ENCODE results near the gene GLRA2.

DNA sequence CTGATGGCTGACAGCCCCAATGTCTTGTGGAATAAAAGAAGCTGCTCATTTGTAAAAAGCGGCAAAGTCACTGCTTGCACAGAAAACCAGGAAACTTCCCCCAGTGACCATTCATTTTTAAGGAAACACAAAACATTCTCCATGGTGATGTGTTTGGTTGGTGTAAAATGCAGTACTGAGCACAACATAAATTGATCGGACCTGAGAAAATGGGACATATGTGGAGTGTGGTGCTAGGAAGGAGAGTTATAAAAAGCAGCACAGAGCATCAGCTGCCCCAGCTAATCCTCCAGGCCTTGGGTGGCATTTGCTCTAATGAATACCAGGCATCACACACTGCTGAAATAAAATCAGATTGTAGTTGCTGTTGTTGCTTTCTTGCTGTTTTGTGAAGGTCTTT, 55.2 kb downstream of the GLRA2 start:
- TF ChIP-seq, protein P1, sequence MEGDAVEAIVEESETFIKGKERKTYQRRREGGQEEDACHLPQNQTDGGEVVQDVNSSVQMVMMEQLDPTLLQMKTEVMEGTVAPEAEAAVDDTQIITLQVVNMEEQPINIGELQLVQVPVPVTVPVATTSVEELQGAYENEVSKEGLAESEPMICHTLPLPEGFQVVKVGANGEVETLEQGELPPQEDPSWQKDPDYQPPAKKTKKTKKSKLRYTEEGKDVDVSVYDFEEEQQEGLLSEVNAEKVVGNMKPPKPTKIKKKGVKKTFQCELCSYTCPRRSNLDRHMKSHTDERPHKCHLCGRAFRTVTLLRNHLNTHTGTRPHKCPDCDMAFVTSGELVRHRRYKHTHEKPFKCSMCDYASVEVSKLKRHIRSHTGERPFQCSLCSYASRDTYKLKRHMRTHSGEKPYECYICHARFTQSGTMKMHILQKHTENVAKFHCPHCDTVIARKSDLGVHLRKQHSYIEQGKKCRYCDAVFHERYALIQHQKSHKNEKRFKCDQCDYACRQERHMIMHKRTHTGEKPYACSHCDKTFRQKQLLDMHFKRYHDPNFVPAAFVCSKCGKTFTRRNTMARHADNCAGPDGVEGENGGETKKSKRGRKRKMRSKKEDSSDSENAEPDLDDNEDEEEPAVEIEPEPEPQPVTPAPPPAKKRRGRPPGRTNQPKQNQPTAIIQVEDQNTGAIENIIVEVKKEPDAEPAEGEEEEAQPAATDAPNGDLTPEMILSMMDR (IDR thresholded peaks at IDR 0.05 in 4 of 5, conservative IDR thresholded peaks at IDR 0.05 in 1 of 5) = no peak
- TF ChIP-seq POLR2A (IDR thresholded peaks at IDR 0.05) = no peak

Data from gastrocnemius medialis (tissue), 4 donors.